H1 (cell line): ENCODE results near the gene CBLL1. TPM values are rescaled to one million over a fixed set of nuclear protein-coding genes. Genes with fewer than 3 reads are reported as not detected.

Experiments
- SP4 ChIP-seq: IDR thresholded peaks from 2 replicates; pipeline ENCODE4 v1.6.1; 2012; ENCODE audit warnings: low read length, inconsistent platforms
- ZNF274 ChIP-seq: IDR thresholded peaks from 2 replicates; pipeline ENCODE4 v1.7.0; 2012; ENCODE audit warnings: low read length, borderline replicate concordance; ENCODE audit errors: extremely low read depth
- polyA plus RNA-seq, 7 experiments: library from polyadenylated mRNA; depleted of rRNA in 3 of 7; stranded (reverse) in 5 of 7; unstranded in 2 of 7; fragments of >200 nt in 5 of 7; fragments of 200-250 nt in 2 of 7; gene quantifications; 1 replicate in 5 of 7; 2 replicates in 1 of 7; 4 replicates in 1 of 7; pipeline versions ENCODE4 v1.2.1 to v1.2.3, GENCODE V29; 2011 to 2013; ENCODE audit warnings: missing spikeins in 2 of 7, mixed read lengths in 2 of 7
- total RNA-seq: library from RNA; stranded (reverse); fragmentation: NEBNext Ultra II Directional; extraction: Animal tissue kit (Norgen Biotek cat#: 25700); gene quantifications from 2 replicates; pipeline ENCODE4 v1.2.1, GENCODE V29; 2021
- TF ChIP-seq, protein P1 (sequence below): IDR thresholded peaks from 2 replicates; pipeline ENCODE4 v1.6.1; 2011; ENCODE audit warnings: low read depth, mild to moderate bottlenecking, low read length; ENCODE audit not compliant: insufficient read depth

CBLL1 gene
- total and polyA plus RNA-seq, 2 of the 8 experiments (the other 6 are each of a cell fraction or from before 2014, with no cell fraction given): 27.0 to 34.0 TPM

DNA sequence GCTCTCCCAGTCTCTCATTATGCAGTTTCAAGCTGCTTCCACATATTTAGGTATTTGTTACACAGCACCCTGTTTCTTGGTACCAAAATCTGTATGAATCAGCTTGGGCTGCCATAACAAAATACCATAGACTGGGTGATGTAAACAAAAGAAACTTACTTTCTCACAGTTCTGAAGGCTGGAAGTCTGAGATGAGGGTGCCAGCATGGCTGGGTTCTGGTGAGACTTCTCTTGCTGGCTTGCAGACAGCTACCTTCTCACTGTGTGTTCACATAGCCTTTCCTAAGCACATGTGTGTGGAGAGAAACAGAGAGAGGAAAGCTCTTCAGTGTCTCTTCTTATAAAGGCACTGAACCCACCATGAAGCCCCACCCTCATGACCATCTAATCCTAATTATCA is 15.7 kb upstream of the CBLL1 start (continued):
- TF ChIP-seq, protein P1, sequence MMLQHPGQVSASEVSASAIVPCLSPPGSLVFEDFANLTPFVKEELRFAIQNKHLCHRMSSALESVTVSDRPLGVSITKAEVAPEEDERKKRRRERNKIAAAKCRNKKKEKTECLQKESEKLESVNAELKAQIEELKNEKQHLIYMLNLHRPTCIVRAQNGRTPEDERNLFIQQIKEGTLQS: no peak
- TF ChIP-seq ZNF274 (no peak), SP4 (no peak)
